Measurements from ENCODE around the gene CXorf38.

The CXorf38 gene

GRCh38 chrX:40622479-40623138, 24.8 kb downstream of the CXorf38 start:
- H2BK12ac ChIP-seq (ENCODE audit: low read length in 2 of 2) = no peak overlapping the region
- H3K79me1 ChIP-seq (replicated peaks; ENCODE audit: low read length, poor library complexity, severe bottlenecking) = no peaks in the 10 kb centered on the region
- peaks cover 3 to 4% of the 10 kb centered on the region in 2 experiments for H3K36me3 ChIP-seq (ENCODE audit: control insufficient read depth in 1 of 2, insufficient read depth in 2 of 2, low read depth in 1 of 2, low read length in 2 of 2)
- no peak overlapping the region for H4K8ac ChIP-seq (ENCODE audit: low read length)
- H4K91ac ChIP-seq (ENCODE audit: low read length) = no peak overlapping the region
- H3K14ac ChIP-seq (ENCODE audit: low read length in 2 of 2) = no peak overlapping the region
- no peak overlapping the region for H3K4ac ChIP-seq (ENCODE audit: low read depth in 1 of 2, low read length in 2 of 2)
- H3K27me3 ChIP-seq (ENCODE audit: control insufficient read depth in 1 of 2, insufficient read depth in 1 of 2, low read length in 2 of 2) = peaks cover 0 to 54% of the 10 kb centered on the region in 2 experiments
- H3K23ac ChIP-seq (ENCODE audit: low read length in 2 of 2) = no peak overlapping the region
- no peak for DNase-seq
- peaks cover 3% of the 10 kb centered on the region for H3K9me3 ChIP-seq (ENCODE audit: control insufficient read depth, low read length)
- H3K27ac ChIP-seq (ENCODE audit: low read length, poor library complexity, severe bottlenecking) = no peak overlapping the region
- H3K4me3 ChIP-seq (ENCODE audit: insufficient read depth in 1 of 2, low read depth in 1 of 2, low read length in 2 of 2) = no peak overlapping the region
- no peak overlapping the region for H2BK15ac ChIP-seq (ENCODE audit: low read depth, poor library complexity, severe bottlenecking)
- no peak overlapping the region for H3K9ac ChIP-seq (ENCODE audit: low read length)
- no peak overlapping the region for H3K18ac ChIP-seq (ENCODE audit: low read depth in 1 of 2, low read length in 2 of 2)
- no peak overlapping the region for H2BK5ac ChIP-seq (ENCODE audit: low read depth, low read length, poor library complexity, severe bottlenecking)
- no peak overlapping the region for H2AK5ac ChIP-seq (ENCODE audit: low read length, severe bottlenecking)
- H3K4me2 ChIP-seq (ENCODE audit: low read length, poor library complexity, severe bottlenecking) = no peak overlapping the region
- H2AFZ ChIP-seq (ENCODE audit: low read depth, low read length) = no peak overlapping the region
- H3K4me1 ChIP-seq (ENCODE audit: control insufficient read depth, insufficient read depth, low read depth, low read length) = no peaks in the 10 kb centered on the region
- H2BK120ac ChIP-seq (ENCODE audit: low read depth, low read length) = no peak overlapping the region
- 69% methylated on average over 18 of the region's 18 CpGs for WGBS

DNA sequence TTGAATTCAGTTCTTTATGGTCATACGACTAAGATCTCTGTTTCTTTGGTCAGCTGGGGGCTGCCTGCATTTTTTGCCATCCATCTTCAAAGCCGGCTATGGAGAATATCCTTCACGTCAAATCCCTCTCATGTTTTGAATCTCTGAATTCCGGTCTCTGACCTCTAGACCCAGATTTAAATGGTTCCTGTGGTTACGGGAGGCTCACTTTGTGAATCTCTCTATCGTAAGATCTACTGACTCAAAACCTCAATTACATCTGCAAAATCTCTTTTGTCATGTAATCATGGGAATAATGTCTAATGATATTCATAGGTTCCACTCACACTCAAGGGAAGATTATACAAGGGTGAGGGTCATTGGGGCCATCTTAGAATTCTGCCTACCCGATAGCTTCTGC, 29.8 kb downstream of the CXorf38 start:
- no peak overlapping the region for H2BK15ac ChIP-seq (ENCODE audit: low read depth, poor library complexity, severe bottlenecking)
- H2BK12ac ChIP-seq (ENCODE audit: low read length in 2 of 2) = no peak overlapping the region
- H4K8ac ChIP-seq (ENCODE audit: low read length) = no peak overlapping the region
- no peak overlapping the region for H3K9ac ChIP-seq (ENCODE audit: low read length)
- H3K4ac ChIP-seq (ENCODE audit: low read depth in 1 of 2, low read length in 2 of 2) = no peak overlapping the region
- no peak for DNase-seq
- no peak overlapping the region for H2AFZ ChIP-seq (ENCODE audit: low read depth, low read length)
- peaks cover 0 to 36% of the 10 kb centered on the region in 2 experiments for H3K27me3 ChIP-seq (ENCODE audit: control insufficient read depth in 1 of 2, insufficient read depth in 1 of 2, low read length in 2 of 2)
- H4K91ac ChIP-seq (ENCODE audit: low read length) = no peak overlapping the region
- H3K4me2 ChIP-seq (ENCODE audit: low read length, poor library complexity, severe bottlenecking) = no peak overlapping the region
- H2AK5ac ChIP-seq (ENCODE audit: low read length, severe bottlenecking) = no peak overlapping the region
- H3K4me1 ChIP-seq (ENCODE audit: control insufficient read depth, insufficient read depth, low read depth, low read length) = no peaks in the 10 kb centered on the region
- H3K36me3 ChIP-seq (ENCODE audit: control insufficient read depth in 1 of 2, insufficient read depth in 2 of 2, low read depth in 1 of 2, low read length in 2 of 2) = no peaks in the 10 kb centered on the region
- H3K23ac ChIP-seq (ENCODE audit: low read length in 2 of 2) = no peak overlapping the region
- H2BK5ac ChIP-seq (ENCODE audit: low read depth, low read length, poor library complexity, severe bottlenecking) = no peak overlapping the region
- no peaks in the 10 kb centered on the region for H3K79me1 ChIP-seq (replicated peaks; ENCODE audit: low read length, poor library complexity, severe bottlenecking)
- WGBS = 91% methylated on average over 6 of the region's 7 CpGs
- H2BK120ac ChIP-seq (ENCODE audit: low read depth, low read length) = no peak overlapping the region
- no peak overlapping the region for H3K27ac ChIP-seq (ENCODE audit: low read length, poor library complexity, severe bottlenecking)
- H3K18ac ChIP-seq (ENCODE audit: low read depth in 1 of 2, low read length in 2 of 2) = no peak overlapping the region
- no peak overlapping the region for H3K14ac ChIP-seq (ENCODE audit: low read length in 2 of 2)
- no peaks in the 10 kb centered on the region for H3K9me3 ChIP-seq (ENCODE audit: control insufficient read depth, low read length)
- H3K4me3 ChIP-seq (ENCODE audit: insufficient read depth in 1 of 2, low read depth in 1 of 2, low read length in 2 of 2) = no peak overlapping the region

- WGBS = 75% methylated on average over 4 of the region's 9 CpGs
These were observed 31.4 kb downstream of the CXorf38 start for GRCh38 chrX:40615976-40616375.

DNA sequence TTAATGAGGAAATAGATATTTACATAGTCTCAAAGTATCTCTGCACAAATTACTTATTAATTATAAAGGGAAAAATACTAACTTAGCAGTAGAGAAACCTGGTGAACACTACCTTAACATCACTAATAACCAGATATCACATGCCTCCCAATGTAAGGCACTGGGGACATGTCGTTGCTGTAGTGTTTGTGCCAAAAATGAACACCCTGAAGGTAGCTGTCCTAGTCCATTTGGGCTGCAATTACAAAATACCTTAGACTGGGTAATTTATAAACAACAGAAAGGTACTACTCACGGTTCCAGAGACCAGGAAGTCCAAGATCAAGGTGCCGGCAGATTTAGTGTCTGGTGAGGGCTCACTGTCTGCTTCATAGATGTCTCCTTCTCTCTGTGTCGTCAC, 34.9 kb downstream of the CXorf38 start:
- 92% methylated on average over 2 of the region's 4 CpGs for WGBS
- Histone ChIP-seq H3K18ac (ENCODE audit: low read depth in 1 of 2, low read length in 2 of 2) (no peak overlapping the region), H2AK5ac (ENCODE audit: low read length, severe bottlenecking) (no peak overlapping the region), H3K27me3 (ENCODE audit: control insufficient read depth in 1 of 2, insufficient read depth in 1 of 2, low read length in 2 of 2) (peaks cover 0 to 38% of the 10 kb centered on the region in 2 experiments), H3K36me3 (ENCODE audit: control insufficient read depth in 1 of 2, insufficient read depth in 2 of 2, low read depth in 1 of 2, low read length in 2 of 2) (no peaks in the 10 kb centered on the region), H4K8ac (ENCODE audit: low read length) (no peak overlapping the region), H2AFZ (ENCODE audit: low read depth, low read length) (no peak overlapping the region), H4K91ac (ENCODE audit: low read length) (no peak overlapping the region), H3K4me1 (ENCODE audit: control insufficient read depth, insufficient read depth, low read depth, low read length) (no peaks in the 10 kb centered on the region), H3K27ac (ENCODE audit: low read length, poor library complexity, severe bottlenecking) (no peak overlapping the region), H2BK120ac (ENCODE audit: low read depth, low read length) (no peak overlapping the region), H3K79me1 (replicated peaks; ENCODE audit: low read length, poor library complexity, severe bottlenecking) (no peaks in the 10 kb centered on the region), H3K9ac (ENCODE audit: low read length) (no peak overlapping the region), H3K4ac (ENCODE audit: low read depth in 1 of 2, low read length in 2 of 2) (no peak overlapping the region), H2BK5ac (ENCODE audit: low read depth, low read length, poor library complexity, severe bottlenecking) (no peak overlapping the region), H3K4me3 (ENCODE audit: insufficient read depth in 1 of 2, low read depth in 1 of 2, low read length in 2 of 2) (no peak overlapping the region), H2BK12ac (ENCODE audit: low read length in 2 of 2) (no peak overlapping the region), H3K9me3 (ENCODE audit: control insufficient read depth, low read length) (no peaks in the 10 kb centered on the region), H3K4me2 (ENCODE audit: low read length, poor library complexity, severe bottlenecking) (no peak overlapping the region), H3K14ac (ENCODE audit: low read length in 2 of 2) (no peak overlapping the region), H3K23ac (ENCODE audit: low read length in 2 of 2) (no peak overlapping the region), H2BK15ac (ENCODE audit: low read depth, poor library complexity, severe bottlenecking) (no peak overlapping the region)
- no peak for DNase-seq

More at GRCh38 chrX:40615976-40616375, 31.4 kb downstream of the CXorf38 start:
- no peak overlapping the region for H2AK5ac ChIP-seq (ENCODE audit: low read length, severe bottlenecking)
- no peaks in the 10 kb centered on the region for H3K36me3 ChIP-seq (ENCODE audit: control insufficient read depth in 1 of 2, insufficient read depth in 2 of 2, low read depth in 1 of 2, low read length in 2 of 2)
- H3K4me1 ChIP-seq (ENCODE audit: control insufficient read depth, insufficient read depth, low read depth, low read length) = no peaks in the 10 kb centered on the region
- no peaks in the 10 kb centered on the region for H3K9me3 ChIP-seq (ENCODE audit: control insufficient read depth, low read length)
- DNase-seq = no peak
- H3K4me2 ChIP-seq (ENCODE audit: low read length, poor library complexity, severe bottlenecking) = no peak overlapping the region
- H3K27me3 ChIP-seq (ENCODE audit: control insufficient read depth in 1 of 2, insufficient read depth in 1 of 2, low read length in 2 of 2) = peaks cover 0 to 32% of the 10 kb centered on the region in 2 experiments
- H4K91ac ChIP-seq (ENCODE audit: low read length) = no peak overlapping the region
- H2BK5ac ChIP-seq (ENCODE audit: low read depth, low read length, poor library complexity, severe bottlenecking) = no peak overlapping the region
- no peak overlapping the region for H2AFZ ChIP-seq (ENCODE audit: low read depth, low read length)
- H4K8ac ChIP-seq (ENCODE audit: low read length) = no peak overlapping the region
- no peak overlapping the region for H3K4me3 ChIP-seq (ENCODE audit: insufficient read depth in 1 of 2, low read depth in 1 of 2, low read length in 2 of 2)
- H2BK15ac ChIP-seq (ENCODE audit: low read depth, poor library complexity, severe bottlenecking) = no peak overlapping the region
- no peak overlapping the region for H3K9ac ChIP-seq (ENCODE audit: low read length)
- H2BK12ac ChIP-seq (ENCODE audit: low read length in 2 of 2) = no peak overlapping the region
- H3K4ac ChIP-seq (ENCODE audit: low read depth in 1 of 2, low read length in 2 of 2) = no peak overlapping the region
- no peak overlapping the region for H2BK120ac ChIP-seq (ENCODE audit: low read depth, low read length)
- H3K14ac ChIP-seq (ENCODE audit: low read length in 2 of 2) = no peak overlapping the region
- no peak overlapping the region for H3K18ac ChIP-seq (ENCODE audit: low read depth in 1 of 2, low read length in 2 of 2)
- no peak overlapping the region for H3K23ac ChIP-seq (ENCODE audit: low read length in 2 of 2)
- H3K27ac ChIP-seq (ENCODE audit: low read length, poor library complexity, severe bottlenecking) = no peak overlapping the region
- no peaks in the 10 kb centered on the region for H3K79me1 ChIP-seq (replicated peaks; ENCODE audit: low read length, poor library complexity, severe bottlenecking)
